IMR-90 (cell line): ENCODE results near the gene RAB18. TPM values are rescaled to one million over a fixed set of nuclear protein-coding genes. Genes with fewer than 3 reads are reported as not detected.

Experiments used
- ATAC-seq: fragments of 200-7000 bp; cut with Tn5 transposase; 2 replicates; pipeline ENCODE4 v1.9.1; 2020; ENCODE audit warnings: low read depth, mild to moderate bottlenecking, moderate library complexity
- BruUV-seq: library from RNA; stranded (reverse); fragments of 400-500 nt; replicated peaks from 2 replicates; lab custom pipeline; 2021; lab: Mats Ljungman, UMichigan
- CTCF ChIA-PET: fragments of 300-600 bp; formaldehyde crosslinking; extraction: SDS; loops from one replicate; lab custom pipeline; 2021; ENCODE audit warnings: antibody characterized with exemption; lab: Yijun Ruan, JAX
- POLR2A ChIA-PET: fragments of 300-600 bp; sonication (Branson Sonifier 250); formaldehyde crosslinking; loops from one replicate; lab custom pipeline; 2022; ENCODE audit warnings: antibody characterized with exemption; ENCODE audit not compliant: unreplicated experiment; lab: Charles Lee
- DNase-seq: peaks from one replicate; pipeline ENCODE4 v3.0.0; 2013
- H2AFZ ChIP-seq: replicated peaks from 2 replicates; pipeline ENCODE3; 2013; ENCODE audit warnings: low read length, mild to moderate bottlenecking; ENCODE audit not compliant: poor library complexity
- H2AK5ac ChIP-seq: 2 replicates; pipeline ENCODE4 v1.6.1; 2013; ENCODE audit warnings: low read depth, low read length, inconsistent platforms
- H2AK9ac ChIP-seq: replicated peaks from 2 replicates; pipeline ENCODE3; 2013; ENCODE audit warnings: mild to moderate bottlenecking, low read depth, low read length, moderate library complexity; ENCODE audit not compliant: poor library complexity
- H2BK120ac ChIP-seq: 2 replicates; pipeline ENCODE4 v1.6.1; 2013; ENCODE audit warnings: low read depth, low read length, inconsistent platforms
- H2BK15ac ChIP-seq: 3 replicates; pipeline ENCODE4 v1.6.1; 2013; ENCODE audit warnings: low read depth, low read length, inconsistent platforms
- H2BK20ac ChIP-seq: 2 replicates; pipeline ENCODE4 v1.6.1; 2013; ENCODE audit warnings: low read depth, mild to moderate bottlenecking, inconsistent platforms, low read length, moderate library complexity
- H2BK5ac ChIP-seq: 2 replicates; pipeline ENCODE4 v1.6.1; 2013; ENCODE audit warnings: mild to moderate bottlenecking, low read depth, low read length, inconsistent platforms; ENCODE audit not compliant: poor library complexity, severe bottlenecking
- H3K14ac ChIP-seq: replicated peaks from 2 replicates; pipeline ENCODE4 v1.6.1; 2013; ENCODE audit warnings: low read depth, low read length, inconsistent platforms
- H3K18ac ChIP-seq: 2 replicates; pipeline ENCODE4 v1.6.1; 2013; ENCODE audit warnings: low read depth, low read length, control low read depth
- H3K23ac ChIP-seq: 2 replicates; pipeline ENCODE4 v1.6.1; 2013; ENCODE audit warnings: low read depth, low read length, inconsistent platforms
- H3K27ac ChIP-seq: 2 replicates; pipeline ENCODE4 v1.5.1; 2013; ENCODE audit warnings: mild to moderate bottlenecking, control low read depth, low read length; ENCODE audit not compliant: insufficient read depth
- H3K27me3 ChIP-seq: 2 replicates; pipeline ENCODE4 v1.6.1; 2013; ENCODE audit warnings: low read length; ENCODE audit not compliant: control insufficient read depth, insufficient read depth
- H3K36me3 ChIP-seq: 2 replicates; pipeline ENCODE4 v1.6.1; 2013; ENCODE audit warnings: low read length, mixed read lengths; ENCODE audit not compliant: control insufficient read depth, insufficient read depth
- H3K4ac ChIP-seq: 2 replicates; pipeline ENCODE4 v1.6.1; 2013; ENCODE audit warnings: low read depth, low read length, inconsistent platforms
- H3K4me1 ChIP-seq: 2 replicates; pipeline ENCODE4 v1.6.1; 2013; ENCODE audit warnings: low read length, mixed read lengths; ENCODE audit not compliant: control insufficient read depth, insufficient read depth
- H3K4me2 ChIP-seq: 2 replicates; pipeline ENCODE4 v1.6.1; 2013; ENCODE audit warnings: low read depth, mild to moderate bottlenecking, control low read depth, low read length, moderate library complexity
- H3K4me3 ChIP-seq: 2 replicates; pipeline ENCODE4 v1.5.1; 2013; ENCODE audit warnings: low read depth, mild to moderate bottlenecking, control low read depth, low read length, moderate library complexity; ENCODE audit not compliant: insufficient read depth
- H3K56ac ChIP-seq: 2 replicates; pipeline ENCODE4 v1.6.1; 2013; ENCODE audit warnings: low read length, inconsistent platforms; ENCODE audit not compliant: insufficient read depth; ENCODE audit errors: extremely low read depth
- H3K79me1 ChIP-seq, 2 experiments: 2 replicates each; pipeline ENCODE4 v1.6.1; 2013; ENCODE audit warnings: low read length in 2 of 2, inconsistent platforms in 1 of 2, low read depth in 1 of 2
- H3K9ac ChIP-seq: 2 replicates; pipeline ENCODE4 v1.6.1; 2013; ENCODE audit warnings: low read depth, low read length, control low read depth
- H3K9me1 ChIP-seq: 2 replicates; pipeline ENCODE4 v1.6.1; 2013; ENCODE audit warnings: low read length, inconsistent platforms; ENCODE audit not compliant: insufficient read depth
- H3K9me3 ChIP-seq: 2 replicates; pipeline ENCODE4 v1.6.1; 2013; ENCODE audit warnings: low read length; ENCODE audit not compliant: control insufficient read depth, insufficient read depth
- H4K20me1 ChIP-seq: 2 replicates; pipeline ENCODE4 v1.6.1; 2013; ENCODE audit warnings: low read length, inconsistent platforms; ENCODE audit not compliant: insufficient read depth
- H4K5ac ChIP-seq: 2 replicates; pipeline ENCODE4 v1.6.1; 2013; ENCODE audit warnings: mild to moderate bottlenecking, low read depth, low read length, control low read depth
- H4K8ac ChIP-seq, 2 experiments: 2 replicates each; pipeline ENCODE4 v1.6.1; 2013; ENCODE audit warnings: low read depth in 2 of 2, low read length in 2 of 2, control low read depth in 1 of 2, inconsistent platforms in 1 of 2
- H4K91ac ChIP-seq: 2 replicates; pipeline ENCODE4 v1.6.1; 2013; ENCODE audit warnings: low read depth, low read length, inconsistent platforms; ENCODE audit not compliant: insufficient read depth
- BHLHE40 ChIP-seq: fragments of 150-350 bp; IDR thresholded peaks from 2 replicates; pipeline ENCODE4 v1.6.1; 2016; ENCODE audit warnings: mild to moderate bottlenecking, low read depth, low read length
- CTCF ChIP-seq: conservative IDR thresholded peaks from 2 replicates; pipeline ENCODE4 v1.5.1; 2012; ENCODE audit warnings: mild to moderate bottlenecking, low read depth, low read length, improper control_type of control experiment
- ELK1 ChIP-seq: fragments of 150-350 bp; IDR thresholded peaks from 2 replicates; pipeline ENCODE4 v1.6.1; 2016; ENCODE audit warnings: low read depth, mild to moderate bottlenecking, low read length, moderate library complexity, borderline replicate concordance
- FOS ChIP-seq: fragments of 150-350 bp; IDR thresholded peaks from 2 replicates; pipeline ENCODE4 v1.6.1; 2016; ENCODE audit warnings: low read depth, low read length
- MAZ ChIP-seq: IDR thresholded peaks from 2 replicates; pipeline ENCODE4 v1.6.1; 2012; ENCODE audit warnings: low read depth, mild to moderate bottlenecking, low read length, improper control_type of control experiment, moderate library complexity, borderline replicate concordance
- MXI1 ChIP-seq: IDR thresholded peaks from 2 replicates; pipeline ENCODE4 v1.6.1; 2012; ENCODE audit warnings: low read depth, mild to moderate bottlenecking, low read length, moderate library complexity, borderline replicate concordance
- NFE2L2 ChIP-seq: fragments of 150-350 bp; IDR thresholded peaks from 2 replicates; pipeline ENCODE4 v1.6.1; 2016; ENCODE audit warnings: low read depth, mild to moderate bottlenecking, low read length
- POLR2A ChIP-seq: IDR thresholded peaks from 2 replicates; pipeline ENCODE4 v1.6.1; 2012; ENCODE audit warnings: mild to moderate bottlenecking, low read depth, low read length
- RAD21 ChIP-seq: IDR thresholded peaks from 2 replicates; pipeline ENCODE4 v1.6.1; 2012; ENCODE audit warnings: low read length, improper control_type of control experiment
- RCOR1 ChIP-seq: IDR thresholded peaks from 2 replicates; pipeline ENCODE4 v1.6.1; 2012; ENCODE audit warnings: mild to moderate bottlenecking, low read length, improper control_type of control experiment; ENCODE audit not compliant: insufficient replicate concordance
- RFX5 ChIP-seq: IDR thresholded peaks from 2 replicates; pipeline ENCODE4 v1.8.0; 2012; ENCODE audit warnings: low read depth, mild to moderate bottlenecking, low read length, moderate library complexity
- SMC3 ChIP-seq: fragments of 150-350 bp; IDR thresholded peaks from 2 replicates; pipeline ENCODE4 v1.6.1; 2016; ENCODE audit warnings: low read depth, mild to moderate bottlenecking, antibody characterized with exemption, low read length, moderate library complexity
- USF2 ChIP-seq: fragments of 150-350 bp; IDR thresholded peaks from 2 replicates; pipeline ENCODE4 v1.6.1; 2017; ENCODE audit warnings: mild to moderate bottlenecking, antibody characterized with exemption, low read length, low read depth
- WGBS, 2 experiments: methylation state at CpG; one replicate each; pipeline versions ENCODE4 v1.1.5 to v1.1.7; 2013; ENCODE audit warnings: missing lambda C conversion rate in 2 of 2; ENCODE audit not compliant: insufficient read length in 1 of 2; ENCODE audit errors: extremely low coverage in 2 of 2; 5-methylcytosine and 5-hydroxymethylcytosine counted together
- dilution Hi-C: fragments of 300-500 bp; cut with HindIII; formaldehyde crosslinking; loops from one replicate; pipeline ENCODE4 v1.14.3; 2018; ENCODE audit warnings: low sequenced_read_pairs; ENCODE audit not compliant: unreplicated experiment
- in situ Hi-C: fragments of 300-500 bp; cut with MboI; formaldehyde crosslinking; loops from 3 replicates; pipeline ENCODE4 v1.14.3; 2019; ENCODE audit warnings: low sequenced_read_pairs, inconsistent platforms, mixed read lengths
- intact Hi-C: fragments of 100-400 bp; cut with micrococcal nuclease; formaldehyde crosslinking; loops from 2 replicates; pipeline ENCODE4 v1.10.0; 2022
- polyA plus RNA-seq, 3 experiments: library from polyadenylated mRNA; depleted of rRNA; stranded (reverse); fragments of >200 nt; gene quantifications; 2 replicates each; pipeline ENCODE4 v1.2.3, GENCODE V29; 2012; ENCODE audit warnings: low replicate concordance in 1 of 3
- total RNA-seq: library from RNA; depleted of rRNA; stranded (reverse); fragments of >200 nt; gene quantifications from 2 replicates; pipeline ENCODE4 v1.2.3, GENCODE V29; 2012

The RAB18 gene
- total and polyA plus RNA-seq, 2 of the 4 experiments (the other 2 are of a cell fraction), result 17.6 to 38.8 TPM

GRCh38 chr10:27558612-27559020 lies 54.5 kb downstream of the RAB18 start:
- Histone ChIP-seq H3K9me3 (no peaks in the 10 kb centered on the region), H4K20me1 (no peaks in the 10 kb centered on the region), H3K9ac (no peak overlapping the region), H3K27me3 (no peaks in the 10 kb centered on the region), H2AFZ (no peak overlapping the region), H4K8ac (no peak overlapping the region), H3K4me3 (no peak overlapping the region), H3K4me2 (no peak overlapping the region), H3K4ac (no peak overlapping the region), H3K18ac (no peak overlapping the region), H2BK5ac (no peak overlapping the region), H2BK15ac (no peak overlapping the region), H3K27ac (no peak overlapping the region), H4K5ac (no peak overlapping the region), H3K56ac (no peak overlapping the region), H3K36me3 (no peaks in the 10 kb centered on the region), H3K23ac (no peak overlapping the region), H2BK20ac (no peak overlapping the region), H2AK5ac (no peak overlapping the region), H3K79me1 (no peaks in the 10 kb centered on the region), H2AK9ac (no peak overlapping the region), H3K4me1 (no peaks in the 10 kb centered on the region), H2BK120ac (no peak overlapping the region), H4K91ac (no peak overlapping the region), H3K9me1 (no peaks in the 10 kb centered on the region), H3K14ac (no peak overlapping the region)
- DNase-seq (peak; percentile 55), ATAC-seq (peak; percentile 91)
- dilution Hi-C loops, result no loop called here
- TF ChIP-seq MAZ (no peak), FOS (no peak), ELK1 (no peak), BHLHE40 (no peak), SMC3 (peak; percentile 82), MXI1 (no peak), USF2 (no peak), NFE2L2 (no peak), RCOR1 (no peak), RAD21 (peak; percentile 83), POLR2A (no peak), RFX5 (no peak), CTCF (peak; percentile 80)
- CTCF ChIA-PET, result interaction anchor here (0.6 to 1.2 kb wide), 4 partner anchors 91 to 683 kb away, joined by 3 to 5 read pairs (median 3); no protein-coding TSS in a partner anchor
- intact Hi-C loops, result loop anchor here (1.0 to 5.0 kb wide), 8 partner anchors 98 to 824 kb away; no protein-coding TSS in a partner anchor
- POLR2A ChIA-PET, result no interaction called here
- no TSS peak for BruUV-seq
- WGBS, 2 experiments, result no CpG with 5 or more reads among the region's 3 CpGs
- in situ Hi-C loops, result loop anchor here (10.0 kb wide), 1 partner anchor 826 kb away; no protein-coding TSS in a partner anchor
